RWPE1 (cell line): ENCODE measurements around the gene IFIH1.
A peak's percentile ranks its signal among the peaks of the same experiment; 100 is the strongest.

Experiments
- CTCF ChIA-PET: fragments of 350-600 bp; sonication (Branson Sonifier 250); formaldehyde crosslinking; extraction: SDS; loops from one replicate; lab custom pipeline; 2021; lab: Yijun Ruan, JAX
- POLR2A ChIA-PET: fragments of 400-600 bp; formaldehyde crosslinking; extraction: SDS; loops from one replicate; lab custom pipeline; 2020; ENCODE audit warnings: antibody characterized with exemption; ENCODE audit not compliant: low non-redundant PET; lab: Yijun Ruan, JAX
- DNase-seq: peaks from one replicate; pipeline ENCODE4 v3.0.0; 2012; ENCODE audit warnings: low spot score
- H3K27ac ChIP-seq: fragments of 450-650 bp; 2 replicates; pipeline ENCODE4 v1.5.1; 2017
- TF ChIP-seq, protein P1 (sequence below): fragments of 450-650 bp; conservative IDR thresholded peaks from 2 replicates; pipeline ENCODE4 v1.5.1; 2017; ENCODE audit warnings: low read depth, mild to moderate bottlenecking

Gene IFIH1

DNA sequence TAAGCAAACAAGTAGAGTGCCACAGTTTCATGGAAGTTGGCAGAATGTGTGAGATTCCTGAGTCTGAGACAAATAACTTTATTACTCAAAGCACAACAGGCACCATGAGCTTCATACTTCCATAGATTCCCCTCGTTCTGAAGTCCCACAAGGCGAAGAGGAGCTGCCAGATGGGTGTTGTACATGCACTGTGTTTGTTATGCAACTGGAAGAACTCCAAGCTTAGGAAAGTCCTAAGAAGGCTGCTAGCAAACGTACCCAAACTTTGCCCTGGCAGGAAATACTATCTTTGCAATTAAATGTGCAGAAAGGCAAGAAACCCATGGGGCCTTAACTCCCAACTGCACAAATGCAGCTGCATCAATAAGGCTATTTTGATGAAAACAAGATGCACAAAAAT, 23.8 kb upstream of the IFIH1 start:
- CTCF ChIA-PET: no interaction called here
- no peak for DNase-seq
- no peak overlapping the region for H3K27ac ChIP-seq
- TF ChIP-seq, protein P1, sequence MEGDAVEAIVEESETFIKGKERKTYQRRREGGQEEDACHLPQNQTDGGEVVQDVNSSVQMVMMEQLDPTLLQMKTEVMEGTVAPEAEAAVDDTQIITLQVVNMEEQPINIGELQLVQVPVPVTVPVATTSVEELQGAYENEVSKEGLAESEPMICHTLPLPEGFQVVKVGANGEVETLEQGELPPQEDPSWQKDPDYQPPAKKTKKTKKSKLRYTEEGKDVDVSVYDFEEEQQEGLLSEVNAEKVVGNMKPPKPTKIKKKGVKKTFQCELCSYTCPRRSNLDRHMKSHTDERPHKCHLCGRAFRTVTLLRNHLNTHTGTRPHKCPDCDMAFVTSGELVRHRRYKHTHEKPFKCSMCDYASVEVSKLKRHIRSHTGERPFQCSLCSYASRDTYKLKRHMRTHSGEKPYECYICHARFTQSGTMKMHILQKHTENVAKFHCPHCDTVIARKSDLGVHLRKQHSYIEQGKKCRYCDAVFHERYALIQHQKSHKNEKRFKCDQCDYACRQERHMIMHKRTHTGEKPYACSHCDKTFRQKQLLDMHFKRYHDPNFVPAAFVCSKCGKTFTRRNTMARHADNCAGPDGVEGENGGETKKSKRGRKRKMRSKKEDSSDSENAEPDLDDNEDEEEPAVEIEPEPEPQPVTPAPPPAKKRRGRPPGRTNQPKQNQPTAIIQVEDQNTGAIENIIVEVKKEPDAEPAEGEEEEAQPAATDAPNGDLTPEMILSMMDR: no peak
- POLR2A ChIA-PET: no interaction called here

DNA sequence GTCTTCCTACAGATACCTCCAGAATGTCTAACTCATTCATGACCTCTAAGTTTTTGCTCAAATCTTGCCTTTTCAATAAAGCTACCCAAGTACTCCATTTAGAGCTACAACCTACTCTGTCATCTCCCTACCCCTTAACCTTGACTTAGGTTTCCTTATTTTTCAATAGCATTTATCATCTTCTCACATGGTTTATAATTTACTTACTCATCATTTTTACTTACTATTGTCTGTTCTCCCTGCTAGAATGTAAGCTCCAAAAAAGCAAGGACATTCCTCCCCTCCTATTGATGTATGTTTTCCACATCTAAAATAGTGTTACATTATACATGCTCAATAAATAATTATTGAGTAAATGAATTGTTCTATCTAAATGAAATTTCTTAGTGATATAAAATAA, 22.3 kb upstream of the IFIH1 start:
- no peak overlapping the region for H3K27ac ChIP-seq
- CTCF ChIA-PET: no interaction called here
- no peak for DNase-seq
- POLR2A ChIA-PET: no interaction called here
- TF ChIP-seq, protein P1: no peak

GRCh38 chr2:162337868-162338267, 19.4 kb upstream of the IFIH1 start:
- no peak for DNase-seq
- CTCF ChIA-PET: interaction anchor here (0.6 to 0.8 kb wide), 2 partner anchors 53 to 407 kb away, joined by 3 read pairs; no protein-coding TSS in a partner anchor
- no peak overlapping the region for H3K27ac ChIP-seq
- POLR2A ChIA-PET: no interaction called here
- TF ChIP-seq, protein P1: no peak

DNA sequence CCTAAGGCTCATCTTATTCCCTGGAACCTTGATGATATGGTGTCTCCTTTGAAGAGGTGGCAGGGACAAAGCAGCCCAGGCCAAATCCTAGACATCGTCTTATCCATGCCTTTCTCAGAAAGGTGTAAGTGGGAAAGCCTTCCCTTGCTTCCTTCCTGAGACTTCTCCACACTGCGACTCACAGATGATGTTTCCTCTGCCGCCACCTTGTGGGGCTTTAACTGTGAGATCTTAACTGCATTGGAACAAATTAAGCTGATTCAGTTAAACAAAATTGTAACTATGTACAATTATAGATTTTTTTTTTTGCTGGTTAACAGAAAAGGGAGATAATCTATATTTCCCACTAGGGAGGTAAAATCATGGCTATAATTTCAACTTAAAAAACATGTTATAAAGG, 15.5 kb upstream of the IFIH1 start:
- ChIA-PET POLR2A (no interaction called here), CTCF (interaction anchor here (0.6 to 1.3 kb wide), 8 partner anchors 10 to 1303 kb away, joined by 3 to 9 read pairs (median 4); partner anchors contain the start of genes GCA and IFIH1)
- TF ChIP-seq, protein P1: peak; percentile 61
- DNase-seq: peak; percentile 16
- no peak overlapping the region for H3K27ac ChIP-seq

DNA sequence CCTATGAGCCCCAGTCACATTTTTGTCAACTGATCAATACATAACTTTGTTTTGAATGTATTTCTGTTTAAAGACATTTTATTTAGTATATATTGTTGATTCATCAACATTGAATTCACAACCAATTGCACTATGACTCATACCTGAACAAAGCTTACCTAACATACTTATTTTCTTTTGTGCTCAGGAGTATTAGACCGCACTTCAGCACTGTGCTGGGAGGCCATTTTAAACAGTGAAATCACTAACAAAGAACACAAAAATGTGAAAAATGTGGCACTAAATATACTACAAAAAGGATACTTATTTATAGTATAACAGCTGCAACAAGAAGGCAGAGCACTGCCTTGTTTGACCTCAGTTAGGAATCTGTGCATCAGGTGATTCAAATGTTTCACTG, 12.4 kb upstream of the IFIH1 start:
- ChIA-PET CTCF (interaction anchor here (0.6 kb wide), 1 partner anchor 227 kb away, joined by 3 read pairs; no protein-coding TSS in a partner anchor), POLR2A (no interaction called here)
- H3K27ac ChIP-seq: no peak overlapping the region
- TF ChIP-seq, protein P1: no peak
- DNase-seq: no peak

GRCh38 chr2:162328424-162329157, 10.1 kb upstream of the IFIH1 start:
- no peak overlapping the region for H3K27ac ChIP-seq
- POLR2A ChIA-PET: no interaction called here
- TF ChIP-seq, protein P1: no peak
- CTCF ChIA-PET: interaction anchor here (0.6 kb wide), 1 partner anchor 224 kb away, joined by 3 read pairs; no protein-coding TSS in a partner anchor
- DNase-seq: no peak
